K562 (cell line): ENCODE measurements around the gene KRT34. TPM values are rescaled to one million over a fixed set of nuclear protein-coding genes. Genes with fewer than 3 reads are reported as not detected.

Experiments
- ATAC-seq: fragments of 200-7000 bp; cut with Tn5 transposase; 3 replicates; pipeline ENCODE4 v1.9.1; 2020; ENCODE audit warnings: moderate library complexity
- BruUV-seq: library from RNA; stranded (reverse); fragments of 400-500 nt; replicated peaks from 2 replicates; lab custom pipeline; 2021; lab: Mats Ljungman, UMichigan
- CTCF ChIA-PET: fragments of 300-600 bp; formaldehyde crosslinking; extraction: SDS; loops from one replicate; lab custom pipeline; 2021; ENCODE audit warnings: low intra/inter-chr PET ratio; lab: Yijun Ruan, JAX
- POLR2A ChIA-PET: fragments of 300-600, 350-650 bp; sonication (Branson Sonifier 250); formaldehyde crosslinking; extraction: SDS; loops from one replicate; lab custom pipeline; 2021; ENCODE audit warnings: antibody characterized with exemption, inconsistent platforms; lab: Yijun Ruan, JAX
- DNase-seq, 4 experiments: peaks; one replicate each; pipeline versions ENCODE4 v3.0.0 to v3.0.0-alpha.2; 2011 to 2018; ENCODE audit warnings: low spot score in 3 of 4, mixed read lengths in 3 of 4; ENCODE audit errors: extremely low read depth in 1 of 4
- FAIRE-seq: peaks from 2 replicates; lab custom pipeline; 2011; peaks lifted over from hg19 to GRCh38; lab: Jason Lieb, UNC
- H2AFZ ChIP-seq: 2 replicates; pipeline ENCODE4 v1.6.0; 2011; ENCODE audit warnings: low read depth, low read length, control low read depth, inconsistent platforms
- H3K27ac ChIP-seq: fragments of 200-600 bp; 3 replicates; pipeline ENCODE4 v1.8.0; 2011; ENCODE audit warnings: low read depth, mild to moderate bottlenecking, control low read depth, inconsistent platforms, low read length, moderate library complexity, mixed read lengths; ENCODE audit errors: extremely low read depth
- H3K27me3 ChIP-seq, 2 experiments: fragments of 300-600 bp in 1 of 2; 2 replicates in 1 of 2; 3 replicates in 1 of 2; pipeline versions ENCODE4 v1.6.0 to v1.8.0; 2011; ENCODE audit warnings: inconsistent platforms in 2 of 2, low read length in 2 of 2, mild to moderate bottlenecking in 1 of 2, mixed read lengths in 1 of 2, moderate library complexity in 1 of 2; ENCODE audit not compliant: control insufficient read depth in 2 of 2, insufficient read depth in 2 of 2
- H3K36me3 ChIP-seq: fragments of 300-600 bp; 3 replicates; pipeline ENCODE4 v1.8.0; 2011; ENCODE audit warnings: mild to moderate bottlenecking, low read length, inconsistent platforms; ENCODE audit not compliant: control insufficient read depth, insufficient read depth
- H3K4me1 ChIP-seq, 2 experiments: fragments of 200-600 bp in 1 of 2; replicated peaks in 1 of 2; 2 replicates in 1 of 2; 3 replicates in 1 of 2; pipeline versions ENCODE4 v1.5.1 to v1.8.0; 2011; ENCODE audit warnings: inconsistent platforms in 2 of 2, low read length in 2 of 2, mild to moderate bottlenecking in 1 of 2, mixed read lengths in 1 of 2, moderate library complexity in 1 of 2; ENCODE audit not compliant: control insufficient read depth in 2 of 2, insufficient read depth in 2 of 2
- H3K4me2 ChIP-seq: 2 replicates; pipeline ENCODE4 v1.6.1; 2011; ENCODE audit warnings: low read length, control low read depth, inconsistent platforms, mixed read lengths; ENCODE audit not compliant: insufficient read depth
- H3K4me3 ChIP-seq: fragments of 200-600 bp; sonication (generic), shearing (Covaris generic); 2 replicates; pipeline ENCODE4 v1.5.1; 2016; ENCODE audit warnings: control low read depth, inconsistent platforms
- H3K79me2 ChIP-seq: fragments of 200-600 bp; 3 replicates; pipeline ENCODE4 v1.8.0; 2011; ENCODE audit warnings: low read length, inconsistent platforms; ENCODE audit not compliant: control insufficient read depth, insufficient read depth
- H3K9ac ChIP-seq, 2 experiments: 2 replicates each; pipeline versions ENCODE4 v1.6.0 to v1.6.1; 2011; ENCODE audit warnings: low read depth in 2 of 2, low read length in 2 of 2, control low read depth in 1 of 2, inconsistent platforms in 1 of 2, mild to moderate bottlenecking in 1 of 2, mixed read lengths in 1 of 2; ENCODE audit not compliant: insufficient read depth in 1 of 2
- H3K9me1 ChIP-seq: one replicate; pipeline ENCODE4 v1.6.0; 2011; ENCODE audit warnings: inconsistent platforms, mild to moderate bottlenecking, low read length, moderate library complexity; ENCODE audit not compliant: control insufficient read depth, insufficient read depth
- H3K9me3 ChIP-seq: replicated peaks from 2 replicates; pipeline ENCODE4 v1.5.1; 2011; ENCODE audit warnings: low read depth, low read length, inconsistent platforms; ENCODE audit not compliant: control insufficient read depth, insufficient read depth
- H4K20me1 ChIP-seq: replicated peaks from 2 replicates; pipeline ENCODE4 v1.6.1; 2011; ENCODE audit warnings: low read length, inconsistent platforms, mixed read lengths; ENCODE audit not compliant: control insufficient read depth, insufficient read depth
- CHD2 ChIP-seq: IDR thresholded peaks from 2 replicates; pipeline ENCODE4 v1.6.1; 2011; ENCODE audit warnings: low read depth, low read length
- GATAD2B ChIP-seq: fragments of 450-650 bp; IDR thresholded peaks from 2 replicates; pipeline ENCODE4 v1.6.1; 2017; ENCODE audit warnings: mild to moderate bottlenecking, borderline replicate concordance
- NR2F6 ChIP-seq: fragments of 450-650 bp; formaldehyde crosslinking; IDR thresholded peaks from 2 replicates; pipeline ENCODE4 v1.4.0; 2020; ENCODE audit warnings: mild to moderate bottlenecking
- SPI1 ChIP-seq: IDR thresholded peaks from 2 replicates; pipeline ENCODE4 v1.6.1; 2011; ENCODE audit warnings: low read depth, low read length, control low read depth, borderline replicate concordance
- TRIM24 ChIP-seq, 2 experiments: fragments of 450-650 bp; IDR thresholded peaks; 2 replicates each; pipeline ENCODE4 v1.6.1; 2016
- ZFX ChIP-seq: sonication (generic); formaldehyde crosslinking; IDR thresholded peaks from 2 replicates; pipeline ENCODE4 v1.8.0; 2022; ENCODE audit warnings: mild to moderate bottlenecking, missing genetic modification reagents, moderate library complexity
- ZNF133 ChIP-seq: fragments of 250-450 bp; sonication (Bioruptor Pico); IDR thresholded peaks from 2 replicates; pipeline ENCODE4 v1.4.0; 2020; ENCODE audit warnings: mild to moderate bottlenecking
- ZNF274 ChIP-seq: IDR thresholded peaks from 2 replicates; pipeline ENCODE4 v1.6.1; 2011; ENCODE audit warnings: low read depth, mild to moderate bottlenecking, low read length, moderate library complexity, borderline replicate concordance
- WGBS: fragments of 100-300 bp; shearing (Covaris generic); methylation state at CpG from one replicate; pipeline ENCODE4 v1.1.6; 2016; ENCODE audit warnings: low coverage, mixed read lengths; ENCODE audit not compliant: insufficient coverage; ENCODE audit errors: missing lambda C conversion rate; 5-methylcytosine and 5-hydroxymethylcytosine counted together
- in situ Hi-C: fragments of 300-500 bp; cut with MboI; formaldehyde crosslinking; loops from 4 replicates; pipeline ENCODE4 v1.15.0; 2018; ENCODE audit warnings: inconsistent platforms, mixed read lengths
- intact Hi-C: fragments of 100-400 bp; cut with micrococcal nuclease; formaldehyde crosslinking; loops from 2 replicates; pipeline ENCODE4 v1.14.2; 2022
- polyA plus RNA-seq, 8 experiments: library from polyadenylated mRNA; depleted of rRNA in 4 of 8; stranded (reverse) in 5 of 8; unstranded in 3 of 8; fragments of >200 nt; fragmentation: Nextera tagmentation in 2 of 8; fragmentation: Illumina TruSeq in 1 of 8; extraction: Ambion mirVana in 2 of 8; extraction: Trizol in 1 of 8; gene quantifications; 2 replicates each; pipeline versions ENCODE4 v1.2.1 to v1.2.3, GENCODE V29; 2011 to 2014; ENCODE audit warnings: inconsistent platforms in 1 of 8, missing spikeins in 1 of 8
- total RNA-seq, 7 experiments: library from RNA; depleted of rRNA in 6 of 7; stranded (reverse); fragments of >200 nt in 6 of 7; fragmentation: Illumina TruSeq in 2 of 7; extraction: Trizol in 2 of 7; gene quantifications; 2 replicates each; pipeline versions ENCODE4 v1.2.1 to v1.2.3, GENCODE V29; 2011 to 2021; ENCODE audit warnings: low replicate concordance in 1 of 7
- TF ChIP-seq, protein P1 (sequence below): fragments of 200-400 bp; formaldehyde crosslinking; IDR thresholded peaks from 2 replicates; pipeline ENCODE4 v1.6.1; 2017; ENCODE audit warnings: mild to moderate bottlenecking, low read depth, low read length, moderate library complexity
- TF ChIP-seq, protein P2 (sequence below): fragments of 450-650 bp; conservative IDR thresholded peaks from 2 replicates; pipeline ENCODE4 v1.6.1; 2016; ENCODE audit warnings: missing genetic modification characterization, low read depth, mild to moderate bottlenecking, control low read depth, missing compliant biosample characterization
- TF ChIP-seq, protein P3 (sequence below): fragments of 450-650 bp; formaldehyde crosslinking; IDR thresholded peaks from 2 replicates; pipeline ENCODE4 v1.4.0; 2022; ENCODE audit warnings: missing genetic modification characterization
- TF ChIP-seq, protein P4 (sequence below): sonication (generic); formaldehyde crosslinking; IDR thresholded peaks from 2 replicates; pipeline ENCODE4 v1.8.0; 2022; ENCODE audit warnings: mild to moderate bottlenecking, low read depth, missing genetic modification reagents

The KRT34 gene
- total and polyA plus RNA-seq, 9 of the 15 experiments (the other 6 are each of a cell fraction or from before 2014, with no cell fraction given) = not detected

DNA sequence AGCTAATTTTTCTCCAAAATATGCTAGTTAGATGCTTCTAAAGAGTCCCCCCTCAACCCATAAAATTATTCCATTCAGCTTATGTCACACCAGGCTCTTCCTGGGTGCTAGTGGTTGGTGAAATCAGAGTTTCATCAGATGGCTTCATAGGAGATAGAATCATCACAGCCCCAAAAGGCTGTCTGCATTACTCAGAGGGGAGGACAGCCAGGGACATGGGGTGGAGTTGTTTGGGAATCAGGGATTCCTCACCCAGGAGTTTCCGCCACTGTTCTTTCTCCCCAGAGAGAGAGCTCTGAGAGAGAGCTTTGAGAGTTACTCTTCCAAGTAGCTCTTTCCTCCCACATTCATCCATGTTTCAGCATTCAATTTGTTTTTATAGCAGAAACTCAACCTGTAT lies 288 bp upstream of the KRT34 start:
- no peak for DNase-seq
- Histone ChIP-seq H4K20me1 (no peaks in the 10 kb centered on the region), H3K27me3 (peaks cover 5 to 43% of the 10 kb centered on the region in 2 experiments; a peak in 4 of 5 replicates), H2AFZ (no peak overlapping the region), H3K9me3 (no peaks in the 10 kb centered on the region)
- TF ChIP-seq ZFX (CRISPR knock-in tag) (no peak), NR2F6 (no peak), ZNF274 (no peak), SPI1 (no peak), TRIM24 (IDR thresholded peaks at IDR 0.05) (no peak), ZNF133 (no peak), CHD2 (no peak), GATAD2B (no peak)
- TF ChIP-seq, protein P1, sequence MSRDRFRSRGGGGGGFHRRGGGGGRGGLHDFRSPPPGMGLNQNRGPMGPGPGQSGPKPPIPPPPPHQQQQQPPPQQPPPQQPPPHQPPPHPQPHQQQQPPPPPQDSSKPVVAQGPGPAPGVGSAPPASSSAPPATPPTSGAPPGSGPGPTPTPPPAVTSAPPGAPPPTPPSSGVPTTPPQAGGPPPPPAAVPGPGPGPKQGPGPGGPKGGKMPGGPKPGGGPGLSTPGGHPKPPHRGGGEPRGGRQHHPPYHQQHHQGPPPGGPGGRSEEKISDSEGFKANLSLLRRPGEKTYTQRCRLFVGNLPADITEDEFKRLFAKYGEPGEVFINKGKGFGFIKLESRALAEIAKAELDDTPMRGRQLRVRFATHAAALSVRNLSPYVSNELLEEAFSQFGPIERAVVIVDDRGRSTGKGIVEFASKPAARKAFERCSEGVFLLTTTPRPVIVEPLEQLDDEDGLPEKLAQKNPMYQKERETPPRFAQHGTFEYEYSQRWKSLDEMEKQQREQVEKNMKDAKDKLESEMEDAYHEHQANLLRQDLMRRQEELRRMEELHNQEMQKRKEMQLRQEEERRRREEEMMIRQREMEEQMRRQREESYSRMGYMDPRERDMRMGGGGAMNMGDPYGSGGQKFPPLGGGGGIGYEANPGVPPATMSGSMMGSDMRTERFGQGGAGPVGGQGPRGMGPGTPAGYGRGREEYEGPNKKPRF = no peak
- TF ChIP-seq, protein P2, sequence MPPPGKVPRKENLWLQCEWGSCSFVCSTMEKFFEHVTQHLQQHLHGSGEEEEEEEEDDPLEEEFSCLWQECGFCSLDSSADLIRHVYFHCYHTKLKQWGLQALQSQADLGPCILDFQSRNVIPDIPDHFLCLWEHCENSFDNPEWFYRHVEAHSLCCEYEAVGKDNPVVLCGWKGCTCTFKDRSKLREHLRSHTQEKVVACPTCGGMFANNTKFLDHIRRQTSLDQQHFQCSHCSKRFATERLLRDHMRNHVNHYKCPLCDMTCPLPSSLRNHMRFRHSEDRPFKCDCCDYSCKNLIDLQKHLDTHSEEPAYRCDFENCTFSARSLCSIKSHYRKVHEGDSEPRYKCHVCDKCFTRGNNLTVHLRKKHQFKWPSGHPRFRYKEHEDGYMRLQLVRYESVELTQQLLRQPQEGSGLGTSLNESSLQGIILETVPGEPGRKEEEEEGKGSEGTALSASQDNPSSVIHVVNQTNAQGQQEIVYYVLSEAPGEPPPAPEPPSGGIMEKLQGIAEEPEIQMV (tag) = no peak
- TF ChIP-seq, protein P3, sequence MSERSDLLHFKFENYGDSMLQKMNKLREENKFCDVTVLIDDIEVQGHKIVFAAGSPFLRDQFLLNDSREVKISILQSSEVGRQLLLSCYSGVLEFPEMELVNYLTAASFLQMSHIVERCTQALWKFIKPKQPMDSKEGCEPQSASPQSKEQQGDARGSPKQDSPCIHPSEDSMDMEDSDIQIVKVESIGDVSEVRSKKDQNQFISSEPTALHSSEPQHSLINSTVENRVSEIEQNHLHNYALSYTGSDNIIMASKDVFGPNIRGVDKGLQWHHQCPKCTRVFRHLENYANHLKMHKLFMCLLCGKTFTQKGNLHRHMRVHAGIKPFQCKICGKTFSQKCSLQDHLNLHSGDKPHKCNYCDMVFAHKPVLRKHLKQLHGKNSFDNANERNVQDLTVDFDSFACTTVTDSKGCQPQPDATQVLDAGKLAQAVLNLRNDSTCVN (CRISPR knock-in tag) = no peak
- TF ChIP-seq, protein P4, sequence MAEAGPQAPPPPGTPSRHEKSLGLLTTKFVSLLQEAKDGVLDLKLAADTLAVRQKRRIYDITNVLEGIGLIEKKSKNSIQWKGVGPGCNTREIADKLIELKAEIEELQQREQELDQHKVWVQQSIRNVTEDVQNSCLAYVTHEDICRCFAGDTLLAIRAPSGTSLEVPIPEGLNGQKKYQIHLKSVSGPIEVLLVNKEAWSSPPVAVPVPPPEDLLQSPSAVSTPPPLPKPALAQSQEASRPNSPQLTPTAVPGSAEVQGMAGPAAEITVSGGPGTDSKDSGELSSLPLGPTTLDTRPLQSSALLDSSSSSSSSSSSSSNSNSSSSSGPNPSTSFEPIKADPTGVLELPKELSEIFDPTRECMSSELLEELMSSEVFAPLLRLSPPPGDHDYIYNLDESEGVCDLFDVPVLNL (CRISPR knock-in tag) = no peak
- TF ChIP-seq, all 486 proteins: peak for 0
- Histone ChIP-seq H3K9ac (no peak overlapping the region), H3K4me3 (no peak overlapping the region), H3K27ac (no peak overlapping the region), H3K79me2 (no peaks in the 10 kb centered on the region), H3K4me2 (no peak overlapping the region), H3K9me1 (no peaks in the 10 kb centered on the region), H3K4me1 (no peaks in the 10 kb centered on the region), H3K36me3 (no peaks in the 10 kb centered on the region)
- POLR2A ChIA-PET = interaction anchor here (0.6 kb wide), 1 partner anchor 57 kb away, joined by 3 read pairs; no protein-coding TSS in a partner anchor
- intact Hi-C loops = no loop called here
- FAIRE-seq (no peak), ATAC-seq (no peak)
- no TSS peak for BruUV-seq
- 0% methylated on average over 1 of the region's 1 CpG for WGBS
- CTCF ChIA-PET = interaction anchor here (0.6 kb wide), 1 partner anchor 280 kb away, joined by 3 read pairs; no protein-coding TSS in a partner anchor
- in situ Hi-C loops = no loop called here
